Astrocyte (in vitro differentiated cells and primary cell): Measurements from ENCODE around the gene PDE9A. TPM values are rescaled to one million over a fixed set of nuclear protein-coding genes. Genes with fewer than 3 reads are reported as not detected.

ENCODE experiments used
- DNase-seq: peaks from one replicate; pipeline ENCODE4 v3.0.0-alpha.2; 2010; ENCODE audit warnings: low read depth
- FAIRE-seq: peaks from 2 replicates; lab custom pipeline; 2011; peaks lifted over from hg19 to GRCh38; lab: Jason Lieb, UNC
- H2AFZ ChIP-seq: 2 replicates; pipeline ENCODE4 v1.6.0; 2012; ENCODE audit warnings: low read depth, low read length, inconsistent platforms
- H3K27ac ChIP-seq: 2 replicates; pipeline ENCODE4 v1.5.1; 2011; ENCODE audit warnings: low read depth, low read length, inconsistent platforms
- H3K27me3 ChIP-seq: 2 replicates; pipeline ENCODE4 v1.6.0; 2011; ENCODE audit warnings: low read length, inconsistent platforms; ENCODE audit not compliant: insufficient read depth
- H3K36me3 ChIP-seq: 2 replicates; pipeline ENCODE4 v1.5.1; 2011; ENCODE audit warnings: low read length, inconsistent platforms; ENCODE audit not compliant: insufficient read depth
- H3K4me1 ChIP-seq: 2 replicates; pipeline ENCODE4 v1.5.1; 2011; ENCODE audit warnings: low read length, inconsistent platforms; ENCODE audit not compliant: insufficient read depth
- H3K4me2 ChIP-seq: 2 replicates; pipeline ENCODE4 v1.6.0; 2012; ENCODE audit warnings: low read length, inconsistent platforms
- H3K4me3 ChIP-seq: 2 replicates; pipeline ENCODE4 v1.5.1; 2011; ENCODE audit warnings: low read depth, mild to moderate bottlenecking, low read length, inconsistent platforms; ENCODE audit not compliant: insufficient read depth
- H3K79me2 ChIP-seq: 2 replicates; pipeline ENCODE4 v1.6.0; 2012; ENCODE audit warnings: mild to moderate bottlenecking, low read length, inconsistent platforms; ENCODE audit not compliant: insufficient read depth
- H3K9ac ChIP-seq: 2 replicates; pipeline ENCODE4 v1.6.0; 2012; ENCODE audit warnings: mild to moderate bottlenecking, low read length, inconsistent platforms
- H3K9me3 ChIP-seq: 2 replicates; pipeline ENCODE4 v1.5.1; 2012; ENCODE audit warnings: low read depth, mild to moderate bottlenecking, low read length, inconsistent platforms; ENCODE audit not compliant: insufficient read depth
- H4K20me1 ChIP-seq: 2 replicates; pipeline ENCODE4 v1.6.0; 2012; ENCODE audit warnings: low read length, inconsistent platforms; ENCODE audit not compliant: insufficient read depth
- H3K27ac Mint-ChIP-seq: one replicate; pipeline ENCODE4 v1.8.0; 2021; ENCODE audit warnings: mild to moderate bottlenecking, mixed read lengths; ENCODE audit not compliant: unreplicated experiment
- H3K27me3 Mint-ChIP-seq: one replicate; pipeline ENCODE4 v1.8.0; 2021; ENCODE audit warnings: low read depth, mixed read lengths; ENCODE audit not compliant: unreplicated experiment
- H3K36me3 Mint-ChIP-seq: one replicate; pipeline ENCODE4 v1.8.0; 2021; ENCODE audit warnings: low read depth, mixed read lengths; ENCODE audit not compliant: unreplicated experiment
- H3K4me1 Mint-ChIP-seq: one replicate; pipeline ENCODE4 v1.8.0; 2021; ENCODE audit warnings: low read depth, mixed read lengths; ENCODE audit not compliant: unreplicated experiment
- H3K4me3 Mint-ChIP-seq: one replicate; pipeline ENCODE4 v1.8.0; 2021; ENCODE audit warnings: mild to moderate bottlenecking, moderate library complexity, mixed read lengths; ENCODE audit not compliant: unreplicated experiment
- H3K9me3 Mint-ChIP-seq: one replicate; pipeline ENCODE4 v1.8.0; 2021; ENCODE audit warnings: mild to moderate bottlenecking, mixed read lengths; ENCODE audit not compliant: unreplicated experiment
- CTCF ChIP-seq: IDR thresholded peaks from 2 replicates; pipeline ENCODE4 v1.5.1; 2011; ENCODE audit warnings: low read depth, mild to moderate bottlenecking, inconsistent platforms, low read length, moderate library complexity; ENCODE audit not compliant: insufficient read depth
- EZH2 ChIP-seq: IDR thresholded peaks from 2 replicates; pipeline ENCODE4 v1.6.1; 2012; ENCODE audit warnings: mild to moderate bottlenecking, low read length, inconsistent platforms; ENCODE audit not compliant: insufficient read depth
- total RNA-seq: library from RNA; stranded (reverse); gene quantifications from 2 replicates; pipeline ENCODE4 v1.2.1, GENCODE V29; 2021

Gene PDE9A
- total RNA-seq, 1 donor from 2014 or later: 7.8 TPM

- H3K36me3 ChIP-seq: no peaks in the 10 kb centered on the region
- no peaks in the 10 kb centered on the region for H3K9me3 Mint-ChIP-seq
- no peaks in the 10 kb centered on the region for H3K79me2 ChIP-seq
- H3K36me3 Mint-ChIP-seq: peaks cover 7% of the 10 kb centered on the region
- H3K4me1 ChIP-seq: no peaks in the 10 kb centered on the region
- no peak overlapping the region for H2AFZ ChIP-seq
- no peak overlapping the region for H3K4me2 ChIP-seq
- peaks cover 40% of the 10 kb centered on the region for H3K27me3 Mint-ChIP-seq
- no peak for FAIRE-seq
- no peak for DNase-seq
- no peak overlapping the region for H3K4me3 ChIP-seq
- peaks cover 9% of the 10 kb centered on the region for H3K4me1 Mint-ChIP-seq
- H3K4me3 Mint-ChIP-seq: no peak overlapping the region
- no peak overlapping the region for H3K9ac ChIP-seq
- H3K9me3 ChIP-seq: peaks cover 7% of the 10 kb centered on the region
- H3K27me3 ChIP-seq: peaks cover 30% of the 10 kb centered on the region
- H3K27ac ChIP-seq: no peak overlapping the region
- H4K20me1 ChIP-seq: peaks cover 40% of the 10 kb centered on the region
- no peak for TF ChIP-seq EZH2
- TF ChIP-seq CTCF: no peak
- H3K27ac Mint-ChIP-seq: no peak overlapping the region
Measured at GRCh38 chr21:42659416-42660117, 6.1 kb downstream of the PDE9A start.

- Mint-ChIP-seq H3K4me1 (peaks cover 6% of the 10 kb centered on the region), H3K4me3 (no peak overlapping the region), H3K9me3 (no peaks in the 10 kb centered on the region), H3K27me3 (peaks cover 35% of the 10 kb centered on the region), H3K36me3 (peaks cover 7% of the 10 kb centered on the region), H3K27ac (no peak overlapping the region)
- Histone ChIP-seq H3K4me3 (no peak overlapping the region), H3K4me2 (no peak overlapping the region), H3K9me3 (peaks cover 7% of the 10 kb centered on the region), H3K4me1 (no peaks in the 10 kb centered on the region), H3K36me3 (no peaks in the 10 kb centered on the region), H4K20me1 (peaks cover 35% of the 10 kb centered on the region), H3K27ac (no peak overlapping the region), H3K79me2 (no peaks in the 10 kb centered on the region), H3K9ac (no peak overlapping the region), H2AFZ (no peak overlapping the region), H3K27me3 (peaks cover 25% of the 10 kb centered on the region)
- DNase-seq: no peak
- no peak for TF ChIP-seq EZH2
- no peak for TF ChIP-seq CTCF
- no peak for FAIRE-seq
Measured at GRCh38 chr21:42660118-42660470, 6.7 kb downstream of the PDE9A start.

GRCh38 chr21:42661688-42662429 lies 8.4 kb downstream of the PDE9A start:
- peaks cover 20% of the 10 kb centered on the region for H4K20me1 ChIP-seq

More at GRCh38 chr21:42661688-42662429, 8.4 kb downstream of the PDE9A start:
- Histone ChIP-seq H3K4me3 (no peak overlapping the region), H3K9me3 (peaks cover 11% of the 10 kb centered on the region), H3K36me3 (no peaks in the 10 kb centered on the region), H2AFZ (peak overlapping the region; percentile 1), H3K4me2 (no peak overlapping the region), H3K4me1 (no peaks in the 10 kb centered on the region), H3K79me2 (no peaks in the 10 kb centered on the region), H3K27ac (no peak overlapping the region), H3K27me3 (peaks cover 8% of the 10 kb centered on the region), H3K9ac (no peak overlapping the region)
- no peak for FAIRE-seq
- DNase-seq: no peak
- no peak overlapping the region for H3K4me3 Mint-ChIP-seq
- peaks cover 5% of the 10 kb centered on the region for H3K36me3 Mint-ChIP-seq
- no peak overlapping the region for H3K27ac Mint-ChIP-seq
- H3K27me3 Mint-ChIP-seq: peaks cover 19% of the 10 kb centered on the region
- TF ChIP-seq CTCF (no peak), EZH2 (no peak)
- peaks cover 5% of the 10 kb centered on the region for H3K4me1 Mint-ChIP-seq
- H3K9me3 Mint-ChIP-seq: peaks cover 2% of the 10 kb centered on the region
